GM12878 (cell line): ENCODE measurements around the gene NTSR1. TPM values are rescaled to one million over a fixed set of nuclear protein-coding genes. Genes with fewer than 3 reads are reported as not detected.

Experiments used
- ATAC-seq: fragments of 200-7000 bp; cut with Tn5 transposase; 3 replicates; pipeline ENCODE4 v1.9.1; 2020; ENCODE audit warnings: mild to moderate bottlenecking, moderate library complexity
- BruUV-seq: library from RNA; stranded (reverse); fragments of 400-500 nt; replicated peaks from 2 replicates; lab custom pipeline; 2021; lab: Mats Ljungman, UMichigan
- CTCF ChIA-PET: fragments of 300-600 bp; sonication (Branson Sonifier 250); formaldehyde crosslinking; extraction: SDS; loops from one replicate; lab custom pipeline; 2021; ENCODE audit warnings: inconsistent platforms; lab: Yijun Ruan, JAX
- POLR2A ChIA-PET: fragments of 350-600 bp; formaldehyde crosslinking; extraction: SDS; loops from one replicate; lab custom pipeline; 2021; ENCODE audit warnings: inconsistent platforms; lab: Charles Lee
- RAD21 ChIA-PET: fragments of 300-600 bp; sonication (Branson Sonifier 250); formaldehyde crosslinking; loops from one replicate; lab custom pipeline; 2023; ENCODE audit warnings: antibody characterized with exemption; ENCODE audit not compliant: unreplicated experiment; lab: Charles Lee
- SMC1A ChIA-PET: fragments of 300-600 bp; sonication (Branson Sonifier 250); formaldehyde crosslinking; loops from one replicate; lab custom pipeline; 2023; ENCODE audit not compliant: unreplicated experiment, uncharacterized antibody; lab: Charles Lee
- DNase-seq: peaks from one replicate; pipeline ENCODE4 v3.0.0-alpha.2; 2011; ENCODE audit warnings: low read depth, low spot score
- FAIRE-seq: peaks from 3 replicates; lab custom pipeline; 2011; peaks lifted over from hg19 to GRCh38; lab: Jason Lieb, UNC
- H2AFZ ChIP-seq: 2 replicates; pipeline ENCODE4 v1.6.0; 2011; ENCODE audit warnings: low read depth, low read length, control low read depth; ENCODE audit not compliant: control insufficient read depth
- H3K27ac ChIP-seq: 2 replicates; pipeline ENCODE4 v1.5.1; 2011; ENCODE audit warnings: control low read depth; ENCODE audit not compliant: control insufficient read depth, insufficient read depth
- H3K27me3 ChIP-seq, 2 experiments: replicated peaks in 1 of 2; 2 replicates each; pipeline versions ENCODE4 v1.6.0 to v1.6.1; 2011; ENCODE audit warnings: low read length in 1 of 2; ENCODE audit not compliant: control insufficient read depth in 2 of 2, insufficient read depth in 2 of 2
- H3K36me3 ChIP-seq, 2 experiments: 2 replicates each; pipeline ENCODE4 v1.5.1; 2011; ENCODE audit warnings: low read length in 1 of 2; ENCODE audit not compliant: control insufficient read depth in 2 of 2, insufficient read depth in 2 of 2
- H3K4me1 ChIP-seq: 2 replicates; pipeline ENCODE4 v1.6.1; 2011; ENCODE audit warnings: mild to moderate bottlenecking, low read length, moderate library complexity, mixed read lengths; ENCODE audit not compliant: control insufficient read depth, insufficient read depth
- H3K4me2 ChIP-seq: 2 replicates; pipeline ENCODE4 v1.6.0; 2011; ENCODE audit warnings: control low read depth; ENCODE audit not compliant: control insufficient read depth, insufficient read depth
- H3K4me3 ChIP-seq: fragments of 200-600 bp; sonication (generic); 2 replicates; pipeline ENCODE4 v1.5.1; 2016
- H3K79me2 ChIP-seq: 2 replicates; pipeline ENCODE4 v1.6.0; 2011; ENCODE audit warnings: low read length; ENCODE audit not compliant: control insufficient read depth, insufficient read depth
- H3K9ac ChIP-seq: 2 replicates; pipeline ENCODE4 v1.8.0; 2011; ENCODE audit warnings: low read length, control low read depth, mixed read lengths; ENCODE audit not compliant: control insufficient read depth, insufficient read depth
- H3K9me3 ChIP-seq: replicated peaks from 3 replicates; pipeline ENCODE4 v1.5.1; 2011; ENCODE audit warnings: mild to moderate bottlenecking, low read length; ENCODE audit not compliant: control insufficient read depth, insufficient read depth
- H4K20me1 ChIP-seq: 2 replicates; pipeline ENCODE4 v1.6.0; 2011; ENCODE audit not compliant: control insufficient read depth, insufficient read depth
- BMI1 ChIP-seq: fragments of 450-650 bp; IDR thresholded peaks from 2 replicates; pipeline ENCODE4 v1.6.1; 2016; ENCODE audit warnings: mild to moderate bottlenecking, moderate library complexity, borderline replicate concordance
- CBFB ChIP-seq: IDR thresholded peaks from 2 replicates; pipeline ENCODE4 v1.6.1; 2016; ENCODE audit warnings: antibody characterized with exemption, low read depth
- EED ChIP-seq: sonication (generic); IDR thresholded peaks from 2 replicates; pipeline ENCODE4 v1.6.1; 2016; ENCODE audit warnings: antibody characterized with exemption, low read depth
- ELK1 ChIP-seq: IDR thresholded peaks from 2 replicates; pipeline ENCODE4 v1.6.1; 2012; ENCODE audit warnings: low read depth, low read length, improper control_type of control experiment
- IRF4 ChIP-seq: IDR thresholded peaks from 2 replicates; pipeline ENCODE4 v1.6.1; 2011; ENCODE audit warnings: low read depth, low read length
- KDM1A ChIP-seq: fragments of 200-600 bp; sonication (generic); IDR thresholded peaks from 2 replicates; pipeline ENCODE4 v1.6.1; 2016; ENCODE audit warnings: borderline replicate concordance
- MEF2A ChIP-seq: IDR thresholded peaks from 2 replicates; pipeline ENCODE4 v1.6.1; 2011; ENCODE audit warnings: low read depth, mild to moderate bottlenecking, low read length, moderate library complexity; ENCODE audit not compliant: insufficient read depth
- NR2C2 ChIP-seq: IDR thresholded peaks from 2 replicates; pipeline ENCODE4 v1.6.1; 2011; ENCODE audit warnings: borderline replicate concordance, low read depth; ENCODE audit not compliant: control insufficient read depth, insufficient read length
- PRDM15 ChIP-seq: fragments of 450-650 bp; formaldehyde crosslinking; IDR thresholded peaks from 2 replicates; pipeline ENCODE4 v1.4.0; 2020; ENCODE audit warnings: mild to moderate bottlenecking, moderate library complexity
- SMARCA5 ChIP-seq: fragments of 450-650 bp; IDR thresholded peaks from 2 replicates; pipeline ENCODE4 v1.6.1; 2017; ENCODE audit warnings: mild to moderate bottlenecking
- TAF1 ChIP-seq: IDR thresholded peaks from 2 replicates; pipeline ENCODE4 v1.6.1; 2011; ENCODE audit warnings: mild to moderate bottlenecking, low read depth, low read length, borderline replicate concordance
- ZBTB4 ChIP-seq: fragments of 450-650 bp; formaldehyde crosslinking; IDR thresholded peaks from 2 replicates; pipeline ENCODE4 v1.4.0; 2022; ENCODE audit warnings: mild to moderate bottlenecking, moderate library complexity
- ZNF687 ChIP-seq: fragments of 450-650 bp; IDR thresholded peaks from 2 replicates; pipeline ENCODE4 v1.6.1; 2017; ENCODE audit warnings: mild to moderate bottlenecking, moderate library complexity
- WGBS: methylation state at CpG from one replicate; pipeline ENCODE4 v1.1.6; 2016; ENCODE audit warnings: low lambda C conversion rate; ENCODE audit not compliant: insufficient replicate concordance, insufficient coverage; ENCODE audit errors: missing lambda C conversion rate; 5-methylcytosine and 5-hydroxymethylcytosine counted together
- in situ Hi-C: fragments of 300-500 bp; cut with MboI; formaldehyde crosslinking; loops from 9 replicates; pipeline ENCODE4 v1.14.3; 2018; ENCODE audit warnings: mixed read lengths
- intact Hi-C: fragments of 100-400 bp; cut with micrococcal nuclease; formaldehyde crosslinking; loops from one replicate; pipeline ENCODE4 v1.14.2; 2022; ENCODE audit not compliant: unreplicated experiment
- polyA plus RNA-seq, 11 experiments: library from polyadenylated mRNA; depleted of rRNA in 4 of 11; unstranded in 6 of 11; stranded (reverse) in 5 of 11; fragments of >200 nt; fragmentation: Nextera tagmentation in 4 of 11; fragmentation: Illumina TruSeq in 1 of 11; extraction: Ambion mirVana in 4 of 11; extraction: Trizol in 1 of 11; gene quantifications; 1 replicate in 1 of 11; 2 replicates in 10 of 11; pipeline versions ENCODE4 v1.2.1 to v1.2.3, GENCODE V29; 2011 to 2016; ENCODE audit warnings: inconsistent platforms in 2 of 11, missing spikeins in 2 of 11, low read depth in 1 of 11
- total RNA-seq, 4 experiments: library from RNA; depleted of rRNA in 3 of 4; stranded (reverse); fragments of >200 nt in 3 of 4; fragmentation: Illumina TruSeq in 1 of 4; extraction: Trizol in 1 of 4; gene quantifications; 2 replicates each; pipeline versions ENCODE4 v1.2.1 to v1.2.3, GENCODE V29; 2013 to 2021

Gene NTSR1
- total and polyA plus RNA-seq, 10 of the 15 experiments (the other 5 are each of a cell fraction or from before 2014, with no cell fraction given), result not detected

GRCh38 chr20:62688083-62688482, 20.6 kb upstream of the NTSR1 start:
- FAIRE-seq (no peak), DNase-seq (no peak), ATAC-seq (no peak)
- POLR2A ChIA-PET, result interaction anchor here (0.6 kb wide), 1 partner anchor 31 kb away, joined by 6 read pairs; no protein-coding TSS in a partner anchor
- no peaks in the 10 kb centered on the region for H4K20me1 ChIP-seq
- no TSS peak for BruUV-seq
- SMC1A ChIA-PET, result no interaction called here
- WGBS, result 63% methylated on average over 11 of the region's 11 CpGs
- RAD21 ChIA-PET, result no interaction called here
- no peak overlapping the region for H3K4me3 ChIP-seq
- no peaks in the 10 kb centered on the region for H3K36me3 ChIP-seq
- H3K4me1 ChIP-seq, result no peaks in the 10 kb centered on the region
- intact Hi-C loops, result no loop called here
- CTCF ChIA-PET, result no interaction called here
- no peak overlapping the region for H2AFZ ChIP-seq
- H3K9ac ChIP-seq, result no peak overlapping the region
- no peaks in the 10 kb centered on the region; a peak in 2 of 4 replicates for H3K27me3 ChIP-seq
- no peaks in the 10 kb centered on the region for H3K79me2 ChIP-seq
- no peak overlapping the region for H3K27ac ChIP-seq
- H3K4me2 ChIP-seq, result no peak overlapping the region
- in situ Hi-C loops, result no loop called here
- H3K9me3 ChIP-seq, result no peaks in the 10 kb centered on the region
- TF ChIP-seq PRDM15 (no peak), TAF1 (no peak), SMARCA5 (no peak), NR2C2 (no peak), ZNF687 (no peak), IRF4 (no peak), MEF2A (no peak), BMI1 (no peak), CBFB (no peak), ELK1 (no peak), KDM1A (no peak), ZBTB4 (no peak), EED (no peak)
